ENCODE measurements around the gene NEURL2. TPM values are rescaled to one million over a fixed set of nuclear protein-coding genes. Genes with fewer than 3 reads are reported as not detected.

Gene NEURL2
- total RNA-seq, result 4.5 and 5.5 TPM in 2 replicates

GRCh38 chr20:45890985-45891983 lies at the start of gene NEURL2, which contains the start of gene CTSA:
Gene NEURL2 (minus strand): TSS chr20:45891208. CDS start chr20:45890991, 217 bp downstream.
Gene CTSA (plus strand): TSS chr20:45891335. CDS start chr20:45891569, 234 bp downstream.

GRCh38 chr20:45934586-45935415 lies 43.8 kb upstream of the NEURL2 start, which contains the start of gene PCIF1:
Gene PCIF1 (plus strand): TSS chr20:45934683. CDS start chr20:45939000, 4,317 bp downstream.

GRCh38 chr20:45911486-45912343 lies 20.7 kb upstream of the NEURL2 start, which contains the start of gene PLTP:
Gene PLTP (minus strand): TSS chr20:45912155. CDS start chr20:45911452, 703 bp downstream.

GRCh38 chr20:45887346-45887715 lies 3.7 kb downstream of the NEURL2 start, which contains the start of gene SPATA25:
Gene SPATA25 (minus strand): TSS chr20:45887622. CDS start chr20:45887590, 32 bp downstream.

GRCh38 chr20:45880988-45881788 lies 9.8 kb downstream of the NEURL2 start, which contains the start of gene ZSWIM1:
Gene ZSWIM1 (plus strand): TSS chr20:45881227. CDS start chr20:45882593, 1,366 bp downstream.

GRCh38 chr20:45857114-45857881 lies 33.7 kb downstream of the NEURL2 start, which contains the start of the genes ACOT8 and ZSWIM3:
Gene ACOT8 (minus strand): TSS chr20:45857392. CDS start chr20:45857315, 77 bp downstream.
Gene ZSWIM3 (plus strand): TSS chr20:45857614. CDS start chr20:45857826, 212 bp downstream.

Other genes starting within 250 kb of the NEURL2 start
- not detected in 2 replicates for gene WFDC11, start 221.0 kb downstream of the NEURL2 start, total RNA-seq
- not detected in 2 replicates for gene WFDC13, start 189.2 kb downstream of the NEURL2 start, total RNA-seq
- gene WFDC10B, start 186.2 kb downstream of the NEURL2 start, total RNA-seq, result not detected in 2 replicates
- gene SPINT4, start 168.9 kb downstream of the NEURL2 start, total RNA-seq, result not detected in 2 replicates
- gene WFDC3, start 99.3 kb downstream of the NEURL2 start, total RNA-seq, result 0.48 TPM in 1 of 2 replicates, not detected in the other
- 8.7 and 12.3 TPM in 2 replicates for gene DNTTIP1, start 99.3 kb downstream of the NEURL2 start, total RNA-seq
- gene UBE2C, start 78.6 kb downstream of the NEURL2 start, total RNA-seq, result 1.3 and 3.6 TPM in 2 replicates
- gene TNNC2, start 63.9 kb downstream of the NEURL2 start, total RNA-seq, result 0.43 TPM in 1 of 2 replicates, not detected in the other
- gene SNX21, start 57.4 kb downstream of the NEURL2 start, total RNA-seq, result 16.6 and 20.0 TPM in 2 replicates
- gene ACOT8, start 33.8 kb downstream of the NEURL2 start, total RNA-seq, result 38.6 and 42.0 TPM in 2 replicates
- 2.6 and 3.1 TPM in 2 replicates for gene ZSWIM3, start 33.6 kb downstream of the NEURL2 start, total RNA-seq
- 2.4 and 3.4 TPM in 2 replicates for gene ZSWIM1, start 10.0 kb downstream of the NEURL2 start, total RNA-seq
- 0.72 and 1.9 TPM in 2 replicates for gene SPATA25, start 3.6 kb downstream of the NEURL2 start, total RNA-seq
- 16.2 and 21.9 TPM in 2 replicates for gene CTSA, start 127 bp upstream of the NEURL2 start, total RNA-seq
- gene PLTP, start 20.9 kb upstream of the NEURL2 start, total RNA-seq, result 52.9 and 81.9 TPM in 2 replicates
- 5.3 and 9.6 TPM in 2 replicates for gene PCIF1, start 43.5 kb upstream of the NEURL2 start, total RNA-seq
- 8.1 and 10.4 TPM in 2 replicates for gene ZNF335, start 81.0 kb upstream of the NEURL2 start, total RNA-seq
- gene MMP9, start 117.7 kb upstream of the NEURL2 start, total RNA-seq, result 0.21 and 16.4 TPM in 2 replicates
- gene SLC12A5, start 138.0 kb upstream of the NEURL2 start, total RNA-seq, result under 0.01 TPM in 1 of 2 replicates, not detected in the other
- gene NCOA5, start 198.8 kb upstream of the NEURL2 start, total RNA-seq, result 7.0 and 9.2 TPM in 2 replicates
- 10.0 and 28.4 TPM in 2 replicates for gene CD40, start 227.1 kb upstream of the NEURL2 start, total RNA-seq

Data from tracheal epithelial cell (primary cell).